Sciatic nerve (tissue), 2 donors: ENCODE measurements around the gene LPIN1. TPM values are rescaled to one million over a fixed set of nuclear protein-coding genes. Genes with fewer than 3 reads are reported as not detected.

Source experiments
- ATAC-seq: fragments of 200-7000 bp; cut with Tn5 transposase; one replicate; pipeline ENCODE4 v1.9.1; 2020; ENCODE audit warnings: mild to moderate bottlenecking, moderate library complexity
- DNase-seq: peaks from one replicate; pipeline ENCODE4 v3.0.0-alpha.2; 2020; ENCODE audit warnings: low spot score
- intact Hi-C: fragments of 100-400 bp; cut with DNase I; formaldehyde crosslinking; loops from one replicate; pipeline ENCODE4 v1.14.2; 2022
- total RNA-seq: library from RNA; stranded (reverse); fragmentation: NEBNext Ultra II Directional; extraction: Animal tissue kit (Norgen Biotek cat#: 25700); gene quantifications from one replicate; pipeline ENCODE4 v1.2.1, GENCODE V29; 2021
- donor health status: DM: no; HTN: no; CAD: no.
- donor health status: DM: no; HTN: no; CAD: no.

LPIN1 gene
- total RNA-seq, 1 donor from 2014 or later, result 141 TPM

GRCh38 chr2:11742317-11742701, 4.1 kb upstream of the LPIN1 start:
- intact Hi-C loops, result no loop called here
- no peak for ATAC-seq
- DNase-seq, result no peak

GRCh38 chr2:11742702-11743357, 3.6 kb upstream of the LPIN1 start:
- DNase-seq (no peak), ATAC-seq (no peak)
- intact Hi-C loops, result no loop called here

DNA sequence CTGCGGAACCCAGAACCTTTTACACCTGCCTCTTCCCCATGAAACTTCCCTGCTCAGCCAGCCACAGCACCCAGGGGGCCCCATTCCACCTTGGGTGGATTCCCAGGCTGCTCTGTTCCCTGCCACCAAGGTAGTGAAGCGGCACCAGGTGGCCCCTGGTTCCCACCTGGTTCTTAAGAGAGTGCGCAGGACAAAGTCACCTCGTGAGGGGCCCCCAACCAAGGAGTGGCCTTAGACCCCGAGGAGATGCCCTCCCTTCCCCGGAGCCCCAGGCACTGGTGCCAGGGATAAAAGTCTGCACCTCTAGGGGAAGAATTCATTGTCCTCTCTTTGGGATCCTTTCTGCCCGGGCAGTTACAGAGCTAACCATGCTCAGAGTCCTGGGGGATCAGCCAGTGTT, 3.1 kb upstream of the LPIN1 start:
- intact Hi-C loops, result no loop called here
- ATAC-seq (no peak), DNase-seq (no peak)

GRCh38 chr2:11743846-11744553, 2.4 kb upstream of the LPIN1 start:
- peak; percentile 95 for ATAC-seq
- DNase-seq, result peak; percentile 94
- intact Hi-C loops, result no loop called here

- intact Hi-C loops, result loop anchor here (5.0 kb wide), 1 partner anchor 53 kb away; no protein-coding TSS in a partner anchor
- ATAC-seq, result peak; percentile 35
- no peak for DNase-seq
Measured at GRCh38 chr2:11744631-11745394, 1.6 kb upstream of the LPIN1 start.

DNA sequence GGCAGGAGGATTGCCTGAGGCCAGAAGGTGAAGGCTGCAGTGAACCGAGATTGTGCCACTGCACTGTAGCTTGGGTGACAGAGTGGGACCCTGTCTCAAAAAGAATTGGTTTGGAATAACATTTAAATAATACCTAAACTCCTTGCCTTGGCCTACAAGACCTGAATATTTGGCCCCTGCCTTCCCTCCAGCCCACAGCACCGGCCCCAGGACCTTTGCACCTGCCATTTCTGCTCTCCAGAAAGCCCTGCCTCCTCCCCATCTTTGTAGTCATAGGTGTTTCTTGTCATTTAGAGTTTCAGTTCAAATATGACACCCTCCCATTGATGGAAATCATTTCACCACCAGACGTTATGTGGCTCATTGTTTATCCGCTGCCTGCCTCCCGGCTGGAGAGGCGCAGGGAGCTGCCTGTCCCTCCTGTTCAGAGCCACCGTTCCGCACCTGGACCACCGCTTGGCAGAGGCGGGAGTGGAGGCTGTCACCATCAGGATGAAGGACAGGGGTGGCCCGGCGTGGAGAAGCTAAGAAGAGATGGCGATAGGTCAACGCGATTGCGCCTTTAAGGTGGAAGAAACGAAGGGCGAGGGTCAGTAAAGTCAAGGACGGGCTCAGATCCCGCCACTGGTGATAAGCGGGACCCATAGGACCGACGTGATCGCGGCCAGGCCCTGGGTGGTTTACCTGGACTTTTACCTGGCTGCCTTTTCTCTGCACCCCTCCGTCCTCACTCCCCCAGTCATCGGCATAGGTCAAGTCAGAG, 638 bp upstream of the LPIN1 start:
- DNase-seq, result no peak
- intact Hi-C loops, result loop anchor here (5.0 kb wide), 1 partner anchor 53 kb away; no protein-coding TSS in a partner anchor
- no peak for ATAC-seq

DNA sequence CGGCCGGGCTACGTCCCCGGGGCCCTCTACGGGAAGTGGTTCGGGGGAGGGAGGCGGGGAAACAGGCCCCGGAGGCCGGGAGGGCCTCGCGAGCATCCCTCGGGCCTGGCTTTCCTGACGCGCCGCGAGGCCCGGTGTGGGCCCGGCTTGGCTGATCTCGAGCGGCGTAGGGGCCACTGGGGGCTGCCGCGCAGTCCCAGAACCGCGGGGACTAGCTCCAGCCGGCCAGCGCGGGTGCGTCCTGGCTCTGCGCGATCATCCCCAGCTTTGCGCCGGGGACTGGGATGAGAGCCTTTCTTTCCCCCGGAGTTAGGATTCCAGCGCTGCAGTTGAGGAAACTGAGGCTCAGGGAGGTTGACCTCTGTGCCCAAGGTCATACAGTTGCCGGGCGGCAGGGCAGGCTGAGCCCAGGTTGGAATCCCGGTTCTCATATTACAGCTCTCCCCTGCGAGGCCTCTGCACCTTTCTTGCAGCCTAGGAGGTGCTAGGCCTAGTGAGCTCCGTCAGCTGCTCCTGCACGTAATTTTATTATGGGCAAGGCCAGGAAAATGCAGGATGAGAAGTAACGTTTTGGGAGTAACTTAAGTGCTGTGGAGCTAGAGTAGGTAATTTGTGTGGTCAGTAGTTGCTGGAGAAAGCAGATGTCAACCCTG, 501 bp downstream of the LPIN1 start:
- DNase-seq (no peak), ATAC-seq (peak; percentile 0)
- intact Hi-C loops, result loop anchor here (5.0 kb wide), 1 partner anchor 55 kb away; no protein-coding TSS in a partner anchor

DNA sequence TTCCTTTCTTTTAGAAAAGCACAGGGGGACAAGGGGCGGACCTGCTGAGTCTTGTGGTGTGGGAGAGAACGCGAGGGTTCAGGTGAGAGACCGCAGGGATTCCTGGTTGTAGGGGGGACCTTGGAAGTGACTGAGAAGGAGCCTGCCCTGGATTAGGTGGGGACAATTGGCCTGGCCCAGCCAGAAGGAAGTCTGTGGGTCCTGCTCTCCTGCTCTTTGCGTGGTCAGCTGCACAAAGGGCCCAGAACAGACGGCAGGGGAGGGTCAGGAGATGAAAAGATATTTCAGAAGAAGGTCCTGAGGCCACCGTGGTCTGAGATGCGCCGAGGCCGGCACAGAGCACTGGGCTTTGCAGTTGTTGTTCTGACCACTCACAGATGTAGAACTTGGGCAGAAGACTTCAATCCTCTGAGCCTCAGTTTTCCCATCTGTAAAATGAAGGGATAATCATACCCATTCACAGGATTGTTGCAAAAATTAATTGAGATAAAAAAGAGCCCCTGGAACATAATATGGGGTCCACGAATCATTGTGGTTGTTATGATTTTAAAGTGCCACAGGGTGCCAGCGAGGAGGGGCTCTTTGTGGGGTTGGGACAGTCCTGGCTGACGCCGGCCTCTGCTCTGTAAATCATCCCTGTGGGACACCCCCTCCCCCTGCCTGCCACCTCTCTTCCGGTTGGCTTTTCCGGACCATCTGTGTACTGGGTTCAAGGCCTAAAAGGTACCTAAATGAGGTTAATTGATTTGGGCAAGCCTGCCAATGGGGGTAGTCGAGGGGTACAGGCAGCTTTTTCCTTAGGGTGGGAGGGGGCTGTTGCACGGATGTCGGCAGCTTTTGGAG, 1.8 kb downstream of the LPIN1 start:
- intact Hi-C loops, result loop anchor here (5.0 kb wide), 1 partner anchor 56 kb away; no protein-coding TSS in a partner anchor
- DNase-seq, result no peak

GRCh38 chr2:11748861-11749645, 2.6 kb downstream of the LPIN1 start:
- no peak for DNase-seq
- ATAC-seq, result no peak
- intact Hi-C loops, result loop anchor here (5.0 kb wide), 1 partner anchor 57 kb away; no protein-coding TSS in a partner anchor

More for the DNA sequence above, 1.8 kb downstream of the LPIN1 start:
- ATAC-seq, result no peak

DNA sequence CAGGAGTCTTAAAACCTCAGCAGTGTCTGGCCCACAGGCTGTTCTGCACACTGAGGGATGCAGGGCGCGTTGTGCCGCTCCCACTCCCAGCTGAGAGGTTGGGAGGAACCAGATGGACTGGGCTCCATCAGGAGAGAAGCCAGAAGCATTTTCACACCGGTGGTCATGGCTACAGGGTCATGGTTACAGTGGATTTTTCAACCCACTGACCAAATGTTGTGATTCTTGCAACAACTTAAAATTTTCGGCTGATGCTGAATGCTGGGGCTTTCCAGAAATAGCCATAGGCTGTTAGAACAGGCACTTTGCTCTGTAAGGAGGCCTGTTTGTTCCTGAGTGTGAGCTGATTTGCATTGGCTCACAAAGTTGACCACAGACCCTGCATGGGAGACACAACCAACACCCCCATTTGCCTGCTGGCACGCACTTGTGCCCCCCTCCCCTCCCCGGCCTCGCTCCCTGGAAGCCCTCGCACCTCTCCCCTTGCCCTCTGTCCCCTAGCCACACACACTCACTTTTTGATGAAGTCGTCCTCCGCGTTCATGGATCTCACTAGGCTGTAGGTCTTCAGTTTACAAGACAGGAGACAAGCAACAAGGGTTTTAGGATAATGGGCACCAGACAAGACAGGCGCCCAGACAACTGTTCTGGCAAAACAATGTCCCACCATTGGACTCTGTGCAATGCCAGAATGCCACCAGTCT, 3.4 kb downstream of the LPIN1 start:
- DNase-seq, result no peak
- intact Hi-C loops, result loop anchor here (5.0 kb wide), 1 partner anchor 57 kb away; no protein-coding TSS in a partner anchor
- peak; percentile 12 for ATAC-seq

- DNase-seq, result no peak
- intact Hi-C loops, result no loop called here
- ATAC-seq, result no peak
Measured at GRCh38 chr2:11750422-11750821, 4.0 kb downstream of the LPIN1 start.

DNA sequence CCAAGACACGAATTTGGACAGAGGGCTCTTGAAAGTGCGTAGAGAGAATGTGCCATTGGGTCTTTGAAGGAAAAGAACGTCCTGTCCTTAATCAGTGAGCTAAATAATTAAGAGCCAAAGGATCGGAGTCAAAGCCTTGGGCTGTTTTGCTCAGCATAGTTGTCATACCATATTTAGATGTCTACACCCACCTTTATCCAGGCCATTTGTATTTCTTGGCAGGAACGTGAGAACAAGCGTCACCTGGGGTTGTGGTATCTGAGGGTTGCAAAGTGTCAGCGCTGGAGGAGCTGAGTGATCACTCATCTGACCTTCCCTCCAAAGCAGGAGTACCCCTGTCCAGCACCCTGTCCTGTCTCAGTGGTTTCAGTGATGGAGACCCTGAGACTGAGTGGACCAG, 4.5 kb downstream of the LPIN1 start:
- intact Hi-C loops, result no loop called here
- ATAC-seq, result peak; percentile 1
- DNase-seq, result no peak

GRCh38 chr2:11752906-11753305, 6.5 kb downstream of the LPIN1 start:
- ATAC-seq, result no peak
- DNase-seq, result no peak
- intact Hi-C loops, result no loop called here

GRCh38 chr2:11753452-11753885, 7.0 kb downstream of the LPIN1 start:
- DNase-seq (no peak), ATAC-seq (no peak)
- intact Hi-C loops, result no loop called here

GRCh38 chr2:11753886-11754699, 7.7 kb downstream of the LPIN1 start:
- intact Hi-C loops, result no loop called here
- ATAC-seq, result peak; percentile 11
- no peak for DNase-seq

DNA sequence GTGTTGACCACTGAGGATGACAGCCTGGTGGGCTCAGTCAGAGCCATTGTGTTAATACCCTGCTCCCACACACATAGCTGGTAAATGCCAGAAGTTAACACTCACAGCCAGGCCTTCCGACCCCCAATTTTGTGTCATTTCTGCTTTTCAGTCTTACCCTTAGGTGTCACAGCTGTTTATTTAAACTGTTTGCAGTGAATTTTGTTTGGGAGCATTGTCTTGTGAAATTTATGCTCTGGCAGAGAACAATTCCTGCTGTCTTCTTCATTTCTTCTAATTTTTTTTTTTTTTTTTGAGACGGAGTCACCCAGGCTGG, 8.2 kb downstream of the LPIN1 start:
- ATAC-seq (no peak), DNase-seq (no peak)
- intact Hi-C loops, result no loop called here
